ENCODE measurements around the gene MAB21L4. TPM values are rescaled to one million over a fixed set of nuclear protein-coding genes. Genes with fewer than 3 reads are reported as not detected.

MAB21L4 gene
- total RNA-seq: not detected

DNA sequence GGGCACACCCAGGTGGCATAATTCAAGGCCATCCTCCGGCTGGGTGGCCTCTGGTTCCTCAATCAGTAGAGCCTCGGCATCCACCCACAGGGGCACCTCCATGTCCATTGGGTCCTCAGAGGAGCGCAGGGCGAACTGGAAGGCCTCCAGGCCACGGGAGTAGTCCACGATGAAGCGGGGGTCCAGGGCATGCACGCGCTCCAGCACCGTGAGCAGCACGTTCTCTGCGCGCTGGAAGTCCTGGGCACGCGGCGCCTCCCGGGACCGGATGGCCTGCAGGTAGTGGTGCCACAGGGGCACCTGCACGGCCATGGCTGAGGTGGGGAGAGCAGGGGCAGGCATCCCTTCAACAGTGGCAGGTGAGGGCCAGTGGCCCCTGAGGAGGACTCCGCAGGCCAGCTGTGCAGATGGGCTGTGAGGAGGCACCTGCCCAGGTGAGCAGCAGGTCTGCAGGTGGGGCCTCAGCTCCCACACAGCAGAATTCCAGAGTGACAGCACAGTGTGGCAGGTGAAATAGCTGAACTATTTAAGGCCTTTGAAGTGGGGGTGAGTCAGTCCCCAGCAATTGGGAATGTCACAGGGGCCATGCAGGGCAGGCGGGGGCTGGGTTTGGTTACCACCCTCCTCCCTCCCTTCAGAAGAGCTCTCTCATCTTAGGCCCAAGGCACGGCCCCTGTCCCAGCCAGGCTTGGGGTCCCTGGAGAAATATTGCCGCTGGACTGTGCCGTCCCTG lies at the start of gene MAB21L4:
Gene MAB21L4, minus strand, starts transcription at position 501 of the 733 bp plus-strand sequence. Its CDS starts 159 bp downstream, at position 342.
- no peak for DNase-seq (ENCODE audit: low read depth in 2 of 3, low spot score in 2 of 3)

DNA sequence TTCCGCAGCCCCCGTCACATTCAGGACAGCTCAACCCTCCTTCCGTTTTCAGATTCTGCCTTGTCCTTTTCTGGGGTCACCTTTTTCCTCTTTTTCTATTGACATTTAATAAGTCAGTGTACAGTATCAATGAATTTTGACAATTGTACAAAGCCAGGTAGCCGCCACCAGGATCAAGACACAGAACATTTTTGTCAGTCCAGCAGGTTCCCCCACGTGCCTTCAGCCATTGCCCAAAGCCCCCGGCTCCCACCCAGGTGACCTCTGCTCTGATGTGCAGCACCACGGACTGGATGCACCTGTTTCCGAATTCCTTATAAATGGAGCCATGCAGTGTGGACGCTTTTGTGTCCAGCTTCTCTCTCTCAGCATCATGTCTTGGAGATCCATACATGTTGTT lies 40.1 kb upstream of the MAB21L4 start:
- no peak for DNase-seq (ENCODE audit: low read depth in 2 of 3, low spot score in 2 of 3)

DNA sequence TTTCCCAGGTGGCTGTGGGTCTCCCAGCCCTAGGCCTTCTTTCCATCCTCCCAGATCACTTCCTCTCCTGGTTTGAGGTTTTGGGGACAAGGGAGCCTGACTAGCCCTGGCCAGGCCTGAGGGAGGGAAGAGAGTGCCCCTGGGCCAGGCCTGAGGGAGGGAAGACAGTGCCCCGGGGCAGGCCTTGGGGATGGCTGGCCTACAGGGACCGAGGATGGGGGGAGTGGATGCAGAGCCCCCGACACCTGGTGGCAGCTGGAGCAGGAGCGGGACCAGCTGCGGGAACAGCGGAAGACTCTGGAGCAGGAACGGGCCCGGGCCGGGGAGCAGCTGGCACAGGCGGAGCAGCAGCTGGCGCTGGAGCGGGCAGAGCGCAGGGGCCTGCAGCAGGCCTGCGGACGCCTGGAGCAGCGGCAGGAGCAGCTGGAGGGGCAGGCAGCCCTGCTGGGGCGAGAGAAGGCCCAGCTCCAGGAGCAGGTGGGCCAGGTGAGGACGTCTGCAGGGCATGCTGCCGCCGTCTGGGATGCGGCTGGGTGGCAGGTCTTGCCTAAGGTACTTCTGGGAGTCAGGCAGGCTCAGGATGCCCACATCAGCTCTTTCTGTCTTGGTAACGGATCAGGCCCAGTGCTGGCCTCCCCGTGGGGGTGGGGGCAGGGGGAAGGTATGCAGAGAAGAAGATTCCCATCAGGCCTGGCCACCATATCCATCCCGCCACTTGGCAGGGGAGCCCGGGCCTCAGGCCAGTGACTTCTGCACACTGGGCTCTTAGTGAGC lies 39.3 kb upstream of the MAB21L4 start:
- no peak for DNase-seq (ENCODE audit: low read depth in 2 of 3, low spot score in 2 of 3)

DNA sequence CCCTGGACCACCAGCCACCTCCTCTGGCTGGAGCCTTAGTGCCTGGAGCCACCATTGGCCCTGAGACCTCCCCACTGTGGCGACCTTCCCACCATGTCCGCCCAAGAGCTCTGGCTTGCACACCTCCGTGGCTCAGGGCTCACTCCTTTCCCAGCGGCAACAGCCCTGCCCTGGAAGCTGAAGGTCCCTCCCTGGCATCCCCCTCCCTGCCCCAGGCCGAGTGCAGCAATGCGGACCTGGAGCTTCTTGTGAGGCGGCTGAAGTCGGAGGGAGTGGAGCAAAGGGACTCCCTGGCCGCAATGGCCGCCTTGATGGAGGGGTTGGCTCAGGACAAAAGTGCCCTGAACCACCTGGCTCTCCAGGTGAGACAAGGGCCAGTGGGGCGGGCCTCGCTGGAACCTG lies 38.7 kb upstream of the MAB21L4 start:
- DNase-seq (ENCODE audit: low read depth in 2 of 3, low spot score in 2 of 3): no peak

DNA sequence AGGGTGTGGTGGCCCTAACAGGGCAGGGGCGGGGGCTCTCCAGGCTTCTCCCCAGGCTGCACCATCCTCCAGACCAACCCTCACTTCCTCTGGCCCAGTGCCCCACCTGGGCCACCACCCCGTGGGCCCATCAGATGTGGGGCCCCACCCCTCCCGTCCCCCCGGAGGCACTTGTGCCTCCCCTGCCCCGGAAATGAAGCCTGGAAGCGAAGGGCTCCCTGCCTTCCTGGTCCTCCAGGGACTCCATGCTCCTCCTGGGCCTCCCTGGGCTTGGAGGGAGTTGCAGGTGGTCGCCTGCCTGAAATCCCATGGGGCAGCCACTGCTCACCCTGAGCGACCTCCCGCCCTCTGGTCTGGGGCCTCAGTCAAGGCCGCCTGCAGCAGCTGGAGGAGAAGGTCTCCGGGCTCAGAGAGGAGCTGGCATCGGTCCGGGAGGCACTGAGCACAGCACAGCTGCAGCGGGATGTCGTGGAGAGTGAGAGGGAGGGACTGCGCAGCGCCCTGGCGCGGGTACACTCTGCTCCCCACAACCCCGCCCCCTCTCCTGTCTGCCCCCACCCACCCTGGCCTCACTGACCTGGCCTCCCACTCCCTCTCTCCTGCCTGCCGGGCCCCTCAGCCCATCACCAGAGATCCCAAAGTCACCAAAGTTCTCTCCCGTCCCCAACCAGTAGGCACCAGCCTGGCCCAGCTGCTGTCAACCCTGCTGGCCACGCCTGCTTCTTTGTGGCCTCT lies 38.2 kb upstream of the MAB21L4 start:
- DNase-seq (ENCODE audit: low read depth in 2 of 3, low spot score in 2 of 3): no peak

DNA sequence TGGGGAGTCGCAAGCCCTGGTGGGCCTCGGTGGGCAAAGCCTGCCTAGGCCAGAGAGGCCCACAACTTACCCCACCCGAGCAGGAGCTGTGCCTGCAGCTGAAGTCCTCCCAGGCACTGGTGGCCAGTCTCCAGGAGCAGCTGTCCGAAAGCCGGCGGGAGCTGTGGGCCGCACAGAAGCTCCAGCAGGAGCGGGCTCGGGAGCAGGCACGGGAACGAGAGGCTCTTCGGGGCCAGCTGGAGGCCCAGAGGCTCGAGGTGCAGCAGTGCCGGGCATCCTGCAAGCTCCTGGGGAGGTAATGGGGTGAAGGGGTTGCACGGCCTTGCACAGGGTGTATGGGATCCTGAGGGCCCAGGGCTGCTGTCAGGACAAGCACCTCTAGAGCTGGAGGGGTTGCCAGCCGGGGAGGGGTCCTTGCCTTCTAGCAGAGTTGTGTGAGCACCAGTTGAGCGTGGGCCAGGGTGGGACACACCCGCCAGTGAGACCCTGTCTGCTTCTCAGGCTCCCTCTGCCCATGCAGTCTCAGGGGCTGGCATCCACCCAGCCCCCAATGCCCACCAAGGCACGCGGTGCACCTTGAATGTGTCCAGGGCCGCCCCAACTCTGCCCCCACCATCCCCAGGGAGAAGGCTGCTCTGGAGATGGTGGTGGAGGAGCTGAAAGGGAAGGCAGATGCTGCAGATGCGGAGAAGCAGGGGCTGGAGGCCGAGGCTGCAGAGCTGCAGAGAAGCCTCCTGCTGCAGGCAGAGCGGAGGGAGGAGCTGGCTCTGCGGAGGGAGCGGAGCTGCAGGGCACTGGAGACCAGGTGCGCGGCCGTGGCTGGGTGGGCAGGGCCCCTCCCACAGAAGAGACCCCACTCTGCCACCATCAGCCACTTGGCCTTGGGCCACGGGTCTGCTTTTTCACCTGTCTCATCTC lies 37.4 kb upstream of the MAB21L4 start:
- DNase-seq (ENCODE audit: low read depth in 2 of 3, low spot score in 2 of 3): no peak

DNA sequence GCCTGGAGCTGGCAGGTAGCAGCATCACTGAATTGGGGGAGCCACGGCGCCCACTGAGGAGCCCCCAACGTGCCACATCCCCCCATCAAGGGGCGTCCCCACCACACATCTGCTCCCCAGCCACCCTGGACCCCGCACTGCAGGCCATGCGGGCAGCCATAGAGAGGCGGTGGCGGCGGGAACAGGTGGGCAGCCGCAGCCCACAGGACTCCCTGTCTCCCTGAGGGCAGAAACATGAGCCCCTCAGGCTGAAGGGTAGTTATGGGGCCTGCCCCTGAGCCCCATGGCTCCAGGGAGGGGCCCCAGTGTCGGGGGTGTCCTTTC lies 36.7 kb upstream of the MAB21L4 start:
- DNase-seq (ENCODE audit: low read depth in 2 of 3, low spot score in 2 of 3): no peak

DNA sequence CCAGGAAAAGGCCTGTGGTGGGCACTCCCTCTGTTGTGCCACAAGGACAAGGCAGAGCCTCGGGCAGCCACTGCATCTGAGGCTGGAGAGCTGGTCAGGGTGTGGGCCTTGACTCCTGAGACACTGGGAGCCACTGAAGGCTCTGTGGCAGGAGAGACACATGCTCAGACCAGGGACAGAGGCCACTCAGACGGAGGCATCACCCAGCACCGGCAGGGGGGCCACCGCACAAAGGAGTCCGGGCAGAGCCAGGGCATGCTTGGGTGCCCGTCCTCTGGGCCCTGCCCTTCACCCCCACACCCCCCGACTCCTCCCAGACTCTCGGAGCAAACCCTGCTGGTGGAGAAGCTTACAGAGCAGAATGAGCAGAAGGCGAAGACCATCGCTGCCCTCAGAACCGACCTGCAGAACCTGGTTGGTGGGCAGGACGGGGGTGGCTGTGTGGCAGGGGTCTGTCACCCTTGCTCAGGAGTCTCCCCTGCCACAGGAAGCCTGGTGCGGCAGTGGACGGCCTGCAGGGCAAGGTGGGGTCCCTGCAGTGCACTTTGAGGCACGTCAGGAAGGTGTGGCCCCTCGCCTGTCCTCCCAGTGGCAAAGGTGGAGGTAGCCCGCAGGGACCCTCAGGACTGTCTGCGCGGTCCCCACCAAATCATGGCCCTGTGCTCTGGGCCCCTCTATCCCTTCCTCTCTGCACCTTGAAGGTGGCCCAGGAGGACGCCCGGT lies 36.2 kb upstream of the MAB21L4 start:
- DNase-seq (ENCODE audit: low read depth in 2 of 3, low spot score in 2 of 3): no peak

DNA sequence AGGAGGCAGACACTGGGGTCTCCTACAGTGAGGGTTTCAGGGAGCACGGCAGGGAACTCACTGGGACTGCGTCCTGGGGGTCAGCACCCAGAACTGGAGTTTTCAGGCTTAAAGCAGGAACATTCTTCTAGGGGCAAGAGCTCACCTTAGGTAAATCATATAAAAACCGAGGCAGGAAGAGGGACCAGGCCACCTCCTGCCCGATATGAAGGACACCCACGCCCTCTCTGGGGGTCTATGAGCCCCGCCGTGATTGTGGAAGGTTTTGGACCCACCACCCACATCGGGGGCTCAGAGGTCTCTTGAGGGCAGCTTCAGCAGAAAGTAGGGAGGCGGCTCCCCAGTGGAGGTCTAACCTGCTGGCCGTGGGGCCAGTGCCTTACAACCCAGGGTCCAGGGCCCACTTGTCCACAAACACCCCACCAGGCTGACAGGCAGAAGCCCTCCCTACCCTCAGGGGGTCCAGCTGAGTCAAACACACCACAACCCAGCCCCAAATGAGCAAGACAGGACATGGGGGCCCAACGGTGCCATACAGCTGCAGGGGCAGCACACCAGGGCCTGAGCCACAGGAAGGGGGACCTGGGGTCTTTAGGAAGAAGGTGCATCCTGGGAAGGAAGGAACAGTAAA lies 35.5 kb upstream of the MAB21L4 start:
- no peak for DNase-seq (ENCODE audit: low read depth in 2 of 3, low spot score in 2 of 3)

DNA sequence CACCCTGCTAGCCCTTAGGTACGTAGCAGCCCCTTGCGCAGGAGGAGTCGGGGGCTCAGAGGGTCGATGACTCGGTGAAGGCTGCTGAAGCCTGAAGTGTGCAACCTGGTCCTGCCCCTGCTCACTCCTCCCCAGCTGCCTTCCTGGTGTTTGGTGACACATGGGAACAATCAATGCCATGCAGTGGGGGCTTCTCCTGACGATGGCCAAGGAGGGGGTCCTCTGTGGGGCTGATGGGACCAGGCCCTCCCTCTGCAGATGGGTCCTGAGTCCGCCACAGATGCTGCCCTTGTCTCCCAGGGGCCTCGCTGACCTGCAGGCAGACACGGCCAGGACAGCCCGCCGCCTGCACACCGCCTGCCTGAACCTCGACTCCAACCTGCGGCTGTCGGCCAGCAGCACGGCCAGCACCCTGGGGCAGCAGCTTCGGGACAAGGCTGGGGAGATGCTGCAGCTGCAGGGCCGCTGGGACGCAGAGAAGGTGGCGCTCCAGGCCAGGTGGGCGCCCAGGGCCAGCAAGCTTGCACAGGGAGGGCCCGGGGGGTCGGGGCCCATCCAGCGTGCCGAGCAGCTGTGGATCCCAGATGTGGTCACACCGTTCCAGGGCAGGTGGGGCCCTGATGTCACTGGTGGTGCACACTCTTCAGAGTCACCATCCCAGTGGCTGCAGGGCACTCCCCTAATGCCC lies 34.8 kb upstream of the MAB21L4 start:
- no peak for DNase-seq (ENCODE audit: low read depth in 2 of 3, low spot score in 2 of 3)

DNA sequence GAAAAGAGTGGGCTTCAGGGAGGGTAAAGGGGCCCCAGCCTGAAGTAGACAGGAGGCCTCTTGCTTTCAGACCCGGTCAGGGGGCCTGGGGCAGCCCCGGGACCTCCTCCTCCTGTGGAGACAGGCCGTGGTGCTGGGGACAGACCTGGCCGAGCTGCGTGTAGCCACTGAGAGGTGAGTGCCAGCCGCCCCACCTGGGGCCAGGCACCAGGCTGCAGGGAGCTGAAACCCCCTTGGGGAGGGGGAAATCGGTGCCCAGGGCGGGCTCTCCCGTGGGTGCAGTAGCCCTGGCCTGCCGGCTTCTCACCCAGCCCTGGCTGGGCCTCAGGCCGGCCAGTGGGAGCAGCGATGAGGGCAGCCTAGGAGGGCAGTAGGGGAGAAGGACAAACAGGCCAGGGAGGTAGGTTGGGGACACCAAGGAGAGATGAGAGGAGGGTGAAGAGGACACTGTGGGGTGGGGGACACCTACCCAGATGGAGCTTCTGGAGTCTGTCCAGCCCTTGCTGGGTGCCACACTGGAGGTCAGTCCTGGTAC lies 34.2 kb upstream of the MAB21L4 start:
- no peak for DNase-seq (ENCODE audit: low read depth in 2 of 3, low spot score in 2 of 3)

DNA sequence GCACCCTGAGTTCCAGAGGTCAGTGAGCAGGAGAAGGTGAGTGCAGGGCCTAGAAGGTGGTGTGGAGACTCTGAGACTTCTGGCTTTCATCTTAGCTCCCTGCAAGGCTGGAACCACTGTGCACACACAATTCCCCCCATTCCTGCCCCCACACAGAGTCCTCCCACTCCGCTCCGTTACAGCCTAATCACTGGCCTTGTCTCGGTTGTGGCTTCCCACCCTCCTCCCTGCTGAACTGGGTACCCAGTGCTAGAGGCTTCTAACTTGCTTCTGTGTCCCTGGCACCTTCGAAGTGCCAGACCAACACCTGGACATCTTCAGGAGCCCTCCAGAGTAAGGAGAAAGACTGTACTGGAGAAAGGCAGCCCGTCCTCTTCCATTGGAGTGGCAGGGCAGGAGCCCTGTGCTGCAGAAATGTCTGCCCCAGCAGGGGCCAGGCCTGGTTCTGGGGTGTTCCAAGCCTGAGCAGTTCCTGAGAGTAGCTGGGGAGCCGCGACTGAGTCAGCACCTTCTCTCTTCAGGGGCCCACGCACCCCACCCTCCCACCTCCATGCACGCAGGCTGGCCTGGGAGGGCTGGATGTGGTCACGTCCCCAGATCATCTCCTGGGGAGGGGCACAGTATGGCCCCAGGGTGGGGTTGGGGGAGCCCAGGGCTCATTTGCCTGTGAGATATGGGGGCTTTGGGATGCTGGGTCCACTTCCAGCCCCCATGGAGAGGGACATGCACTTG lies 33.6 kb upstream of the MAB21L4 start:
- no peak for DNase-seq (ENCODE audit: low read depth in 2 of 3, low spot score in 2 of 3)

DNA sequence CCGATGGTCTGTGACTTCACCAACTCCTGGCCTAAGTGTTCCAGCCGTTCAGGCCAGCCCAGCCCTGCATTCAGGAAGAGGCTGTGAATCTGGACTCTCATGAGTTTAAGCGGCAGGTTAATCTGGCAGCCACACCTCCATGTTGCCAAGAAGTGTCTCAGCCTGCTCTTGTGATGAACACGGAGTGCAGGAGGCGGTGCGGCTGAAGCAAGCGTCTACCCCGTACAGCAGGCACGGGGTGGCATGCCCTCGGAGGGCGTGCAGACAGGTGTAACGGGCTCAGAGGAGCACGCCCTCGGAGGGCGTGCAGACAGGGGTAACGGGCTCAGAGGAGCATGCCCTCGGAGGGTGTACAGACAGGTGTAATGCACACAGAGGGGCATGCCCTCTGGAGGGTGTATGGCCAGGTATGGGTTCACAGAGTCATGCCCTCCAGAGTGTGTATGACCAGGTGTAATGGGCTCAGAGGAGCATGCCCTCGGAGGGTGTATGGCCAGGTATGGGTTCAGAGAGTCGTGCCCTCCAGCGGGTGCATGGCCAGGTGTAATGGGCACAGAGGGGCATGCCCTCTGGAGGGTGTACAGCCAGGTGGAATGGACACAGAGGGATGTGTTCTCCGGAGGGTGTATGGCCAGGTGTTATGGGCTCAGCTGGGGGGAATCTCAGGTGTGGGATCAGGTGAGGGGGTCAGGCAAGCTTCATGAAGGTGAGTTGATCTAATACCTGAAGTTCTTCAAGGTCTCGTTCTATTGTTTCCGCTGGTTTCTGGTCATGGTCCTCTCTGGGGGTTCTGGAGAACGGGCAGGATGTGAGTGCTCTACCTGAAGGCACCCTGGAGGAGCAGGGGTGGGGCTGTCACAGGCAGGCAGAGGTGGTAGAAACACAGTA lies 32.8 kb upstream of the MAB21L4 start:
- DNase-seq (ENCODE audit: low read depth in 2 of 3, low spot score in 2 of 3): no peak

DNA sequence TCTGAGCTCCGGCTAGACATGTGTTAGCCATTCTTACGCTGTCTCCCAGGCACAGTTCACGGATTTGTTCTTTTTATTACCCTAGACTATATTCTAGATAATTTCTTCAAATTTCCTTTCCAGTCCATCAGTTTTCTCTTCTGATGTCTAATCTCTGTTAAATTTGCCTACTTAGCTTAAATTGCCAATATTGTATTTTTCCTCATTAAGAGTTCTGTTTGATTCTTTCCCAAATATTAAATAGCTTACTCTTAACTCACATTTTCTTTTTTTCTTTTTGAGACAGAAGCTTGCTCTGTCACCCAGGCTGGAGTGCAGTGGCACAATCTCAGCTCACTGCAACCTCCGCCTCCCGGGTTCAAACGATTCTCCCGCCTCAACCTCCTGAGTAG lies 31.4 kb upstream of the MAB21L4 start:
- no peak for DNase-seq (ENCODE audit: low read depth in 2 of 3, low spot score in 2 of 3)

DNA sequence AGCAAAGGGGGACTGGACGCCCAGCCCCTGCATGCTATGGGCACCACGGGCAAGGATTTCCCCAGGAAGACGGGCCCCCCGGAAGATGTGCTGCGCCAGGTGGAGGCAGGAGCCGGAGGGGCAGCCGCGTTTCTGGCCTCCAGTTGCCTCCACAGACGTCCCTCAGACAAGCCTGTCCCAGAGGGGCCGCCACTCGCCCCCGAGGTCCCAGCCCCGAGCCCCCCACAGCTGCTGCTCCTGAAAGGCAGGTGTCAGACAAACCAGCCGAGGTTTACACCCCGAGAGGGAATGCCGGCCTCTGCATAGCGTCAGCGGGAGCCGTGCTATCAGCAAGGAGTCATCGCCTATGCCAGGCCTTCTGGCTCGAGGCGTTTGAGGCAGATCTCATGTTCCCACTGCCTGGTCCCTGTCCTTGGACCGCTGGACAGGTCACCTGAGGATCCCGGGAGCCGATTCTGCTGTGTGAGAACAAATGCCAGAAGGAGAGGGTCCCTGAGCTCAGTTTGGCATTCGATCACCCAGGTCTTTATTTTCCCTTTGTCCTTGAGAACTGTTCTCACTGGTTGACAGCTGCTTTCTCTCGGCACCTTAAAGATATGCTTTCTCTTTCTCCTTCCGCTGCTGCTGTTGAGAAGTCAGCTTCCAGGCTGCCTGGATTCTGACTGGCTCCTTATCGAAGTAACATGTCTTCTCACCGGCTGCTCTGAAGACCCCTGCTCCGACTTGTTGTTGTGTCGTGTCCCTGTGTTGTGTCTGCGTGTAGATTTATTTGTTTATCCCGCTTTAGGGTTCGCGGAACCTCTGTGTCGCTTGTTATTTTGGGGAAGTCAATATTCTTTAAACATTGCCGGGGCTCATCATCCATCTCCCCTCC lies 30.8 kb upstream of the MAB21L4 start:
- no peak for DNase-seq (ENCODE audit: low read depth in 2 of 3, low spot score in 2 of 3)
